Muscle layer of colon (tissue), 2 donors: ENCODE measurements around the gene ISL1.

ENCODE experiments used
- H3K27ac ChIP-seq: one replicate; pipeline ENCODE4 v1.7.0; 2013; ENCODE audit warnings: low read depth, mild to moderate bottlenecking, low read length, moderate library complexity
- H3K27me3 ChIP-seq, 2 donors: one replicate each; pipeline ENCODE4 v1.7.0; 2013; ENCODE audit warnings: low read length in 2 of 2, mild to moderate bottlenecking in 2 of 2; ENCODE audit not compliant: insufficient read depth in 2 of 2, control insufficient read depth in 1 of 2
- H3K36me3 ChIP-seq: one replicate; pipeline ENCODE4 v1.7.0; 2013; ENCODE audit warnings: mild to moderate bottlenecking, low read length; ENCODE audit not compliant: insufficient read depth
- H3K4me1 ChIP-seq: one replicate; pipeline ENCODE4 v1.7.0; 2013; ENCODE audit warnings: mild to moderate bottlenecking, low read length; ENCODE audit not compliant: insufficient read depth
- H3K4me3 ChIP-seq, 2 donors: one replicate each; pipeline ENCODE4 v1.7.0; 2013; ENCODE audit warnings: low read length in 2 of 2, low read depth in 1 of 2, mild to moderate bottlenecking in 1 of 2, moderate library complexity in 1 of 2
- H3K9ac ChIP-seq: one replicate; pipeline ENCODE4 v1.7.0; 2013; ENCODE audit warnings: low read length
- H3K9me3 ChIP-seq: one replicate; pipeline ENCODE4 v1.7.0; 2013; ENCODE audit warnings: mild to moderate bottlenecking, low read length
- donor health status: abdominal sarcoma.
- donor health status: Adenocarcinoma of cecum.

The ISL1 gene

DNA sequence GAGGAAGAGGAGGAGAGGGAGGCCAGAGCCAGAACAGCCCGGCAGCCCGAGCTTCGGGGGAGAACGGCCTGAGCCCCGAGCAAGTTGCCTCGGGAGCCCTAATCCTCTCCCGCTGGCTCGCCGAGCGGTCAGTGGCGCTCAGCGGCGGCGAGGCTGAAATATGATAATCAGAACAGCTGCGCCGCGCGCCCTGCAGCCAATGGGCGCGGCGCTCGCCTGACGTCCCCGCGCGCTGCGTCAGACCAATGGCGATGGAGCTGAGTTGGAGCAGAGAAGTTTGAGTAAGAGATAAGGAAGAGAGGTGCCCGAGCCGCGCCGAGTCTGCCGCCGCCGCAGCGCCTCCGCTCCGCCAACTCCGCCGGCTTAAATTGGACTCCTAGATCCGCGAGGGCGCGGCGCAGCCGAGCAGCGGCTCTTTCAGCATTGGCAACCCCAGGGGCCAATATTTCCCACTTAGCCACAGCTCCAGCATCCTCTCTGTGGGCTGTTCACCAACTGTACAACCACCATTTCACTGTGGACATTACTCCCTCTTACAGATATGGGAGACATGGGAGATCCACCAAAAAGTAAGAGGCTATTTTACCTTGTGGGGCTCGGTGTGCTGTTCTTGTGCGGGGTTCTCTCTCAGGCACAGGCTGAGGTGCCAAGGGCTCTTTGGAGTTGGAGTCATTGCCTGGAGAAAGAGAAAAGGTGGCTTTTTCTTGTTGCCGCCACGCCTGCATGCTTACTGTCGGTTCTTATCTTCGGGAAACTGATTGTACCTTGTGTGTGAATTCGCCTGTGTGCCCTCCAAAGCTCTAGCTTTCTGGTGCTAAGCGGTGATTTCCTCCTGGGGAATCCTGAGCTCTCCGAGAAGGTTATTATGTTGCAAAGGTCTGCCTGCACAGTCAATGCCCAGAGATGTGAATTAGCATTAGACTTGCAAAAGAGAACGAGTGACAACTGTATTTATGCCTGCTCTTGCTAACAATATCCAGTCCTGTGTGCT is at the start of gene ISL1:
Gene ISL1, plus strand, starts transcription at position 318 of the 991 bp plus-strand sequence. Its CDS starts 224 bp downstream, at position 542.
- peaks cover 5% of the 10 kb centered on the region for H3K9me3 ChIP-seq
- peaks cover 73 to 81% of the 10 kb centered on the region in 2 donors for H3K27me3 ChIP-seq
- no peaks in the 10 kb centered on the region for H3K36me3 ChIP-seq
- H3K4me1 ChIP-seq: peaks cover 10% of the 10 kb centered on the region
- no peak within 1 kb of the TSS for H3K9ac ChIP-seq
- no peak within 1 kb of the TSS for H3K27ac ChIP-seq
- peak within 1 kb of the TSS; percentile 41 to 44 for H3K4me3 ChIP-seq

DNA sequence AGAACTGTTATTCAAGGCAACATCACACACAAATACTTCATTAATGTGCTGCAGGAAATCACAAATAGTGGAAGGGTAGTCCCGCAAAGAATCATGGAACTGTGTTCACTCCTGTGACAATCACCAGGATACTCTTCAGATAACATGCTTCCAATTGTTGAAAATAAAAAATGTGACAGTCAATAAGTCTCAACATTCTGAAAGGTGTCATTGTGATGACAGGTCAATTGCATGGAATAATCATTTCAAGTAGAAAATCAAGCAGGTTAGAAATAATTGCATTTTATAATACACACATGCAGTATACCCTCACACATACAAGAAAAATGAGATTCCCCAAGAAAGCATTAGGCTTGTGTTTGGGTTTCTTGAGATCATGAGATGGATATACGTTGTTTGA is 46.4 kb upstream of the ISL1 start:
- no peaks in the 10 kb centered on the region for H3K4me1 ChIP-seq
- H3K9me3 ChIP-seq: no peaks in the 10 kb centered on the region
- H3K36me3 ChIP-seq: no peaks in the 10 kb centered on the region
- no peak overlapping the region for H3K9ac ChIP-seq
- no peak overlapping the region for H3K27ac ChIP-seq
- H3K27me3 ChIP-seq: no peaks in the 10 kb centered on the region
- H3K4me3 ChIP-seq: no peak overlapping the region

DNA sequence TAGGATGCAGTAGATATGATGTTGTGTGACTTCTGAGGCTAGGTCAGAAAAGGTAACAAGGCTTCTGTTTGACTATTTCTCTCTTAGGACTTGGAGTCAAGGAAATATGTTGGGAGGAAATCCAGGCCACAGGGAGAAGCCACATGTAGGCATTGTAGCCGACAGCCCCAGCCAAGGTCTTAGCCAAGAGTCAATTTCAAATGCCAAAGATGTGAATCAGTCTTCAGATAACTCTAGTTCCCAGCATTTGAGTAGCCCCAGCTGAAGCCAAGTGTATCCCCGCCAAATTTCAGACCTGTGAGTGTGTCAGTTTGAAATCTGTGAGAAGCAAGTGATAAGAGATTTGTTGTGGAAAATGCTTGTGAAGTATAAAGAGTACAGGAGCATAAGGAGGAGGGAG is 38.1 kb upstream of the ISL1 start:
- no peaks in the 10 kb centered on the region for H3K9me3 ChIP-seq
- H3K9ac ChIP-seq: no peak overlapping the region
- no peaks in the 10 kb centered on the region for H3K27me3 ChIP-seq
- H3K36me3 ChIP-seq: no peaks in the 10 kb centered on the region
- H3K4me1 ChIP-seq: no peaks in the 10 kb centered on the region
- no peak overlapping the region for H3K4me3 ChIP-seq
- H3K27ac ChIP-seq: no peak overlapping the region

DNA sequence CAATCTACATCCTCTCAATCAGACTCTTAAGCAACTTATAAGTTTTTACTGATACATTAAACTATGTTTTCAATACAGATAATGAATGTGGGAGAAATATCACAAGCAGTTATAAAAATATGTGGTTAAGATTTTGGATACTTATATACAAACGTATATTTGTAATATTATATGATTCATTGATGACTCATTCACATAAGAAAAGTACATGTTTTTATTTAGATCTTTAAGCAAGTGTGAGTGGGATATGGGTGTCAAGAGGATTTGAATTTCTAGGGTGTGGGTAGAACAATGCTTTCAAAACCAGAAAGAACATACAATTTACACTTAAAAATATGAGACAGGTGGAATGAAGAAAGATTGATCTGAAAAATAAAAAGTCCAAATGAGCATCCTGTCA is 36.1 kb upstream of the ISL1 start:
- Histone ChIP-seq H3K27ac (no peak overlapping the region), H3K4me1 (no peaks in the 10 kb centered on the region), H3K36me3 (no peaks in the 10 kb centered on the region), H3K9me3 (no peaks in the 10 kb centered on the region), H3K9ac (no peak overlapping the region), H3K27me3 (no peaks in the 10 kb centered on the region), H3K4me3 (no peak overlapping the region)

DNA sequence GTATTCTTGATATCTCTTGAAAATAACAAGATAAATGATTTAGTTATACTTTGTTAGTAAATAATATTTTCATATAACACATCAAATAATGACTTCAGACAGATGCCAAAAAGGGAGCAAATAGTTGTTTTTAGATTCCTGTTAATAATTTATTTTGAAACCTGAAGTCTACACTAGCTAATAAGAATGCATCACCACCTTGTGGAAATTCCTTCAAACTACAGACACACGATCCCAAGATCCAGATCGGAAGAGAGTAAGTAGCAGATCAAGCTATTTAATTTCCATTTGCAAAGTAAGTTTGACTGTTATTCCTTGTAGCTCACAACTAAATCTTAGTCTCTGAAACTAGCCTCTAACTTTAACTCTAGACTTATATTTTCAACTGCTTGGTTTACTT is 35.5 kb upstream of the ISL1 start:
- Histone ChIP-seq H3K27me3 (no peaks in the 10 kb centered on the region), H3K36me3 (no peaks in the 10 kb centered on the region), H3K9ac (no peak overlapping the region), H3K9me3 (no peaks in the 10 kb centered on the region), H3K27ac (no peak overlapping the region), H3K4me1 (no peaks in the 10 kb centered on the region), H3K4me3 (no peak overlapping the region)

DNA sequence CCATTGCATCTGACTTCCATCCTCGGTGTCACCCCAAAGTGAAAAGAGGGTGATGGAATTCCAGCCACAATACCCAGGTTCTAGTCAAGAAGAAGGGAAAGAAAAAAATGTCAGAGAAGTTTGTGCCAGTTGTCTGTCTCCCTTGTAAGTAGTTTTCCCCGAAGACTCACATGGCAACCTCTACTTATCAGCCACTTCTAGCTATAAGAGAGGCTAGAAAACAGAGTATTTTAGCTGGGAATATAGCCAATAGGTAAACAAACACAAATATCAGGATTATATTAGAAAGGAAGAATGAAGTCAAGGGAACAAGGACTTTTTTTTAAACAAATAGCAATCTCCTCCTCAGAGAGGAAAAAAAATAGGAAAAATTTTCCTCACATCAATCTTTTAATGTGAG is 12.2 kb upstream of the ISL1 start:
- H3K27ac ChIP-seq: no peak overlapping the region
- no peaks in the 10 kb centered on the region for H3K36me3 ChIP-seq
- no peak overlapping the region for H3K4me3 ChIP-seq
- no peaks in the 10 kb centered on the region for H3K9me3 ChIP-seq
- no peak overlapping the region for H3K9ac ChIP-seq
- no peaks in the 10 kb centered on the region for H3K4me1 ChIP-seq
- H3K27me3 ChIP-seq: no peaks in the 10 kb centered on the region

DNA sequence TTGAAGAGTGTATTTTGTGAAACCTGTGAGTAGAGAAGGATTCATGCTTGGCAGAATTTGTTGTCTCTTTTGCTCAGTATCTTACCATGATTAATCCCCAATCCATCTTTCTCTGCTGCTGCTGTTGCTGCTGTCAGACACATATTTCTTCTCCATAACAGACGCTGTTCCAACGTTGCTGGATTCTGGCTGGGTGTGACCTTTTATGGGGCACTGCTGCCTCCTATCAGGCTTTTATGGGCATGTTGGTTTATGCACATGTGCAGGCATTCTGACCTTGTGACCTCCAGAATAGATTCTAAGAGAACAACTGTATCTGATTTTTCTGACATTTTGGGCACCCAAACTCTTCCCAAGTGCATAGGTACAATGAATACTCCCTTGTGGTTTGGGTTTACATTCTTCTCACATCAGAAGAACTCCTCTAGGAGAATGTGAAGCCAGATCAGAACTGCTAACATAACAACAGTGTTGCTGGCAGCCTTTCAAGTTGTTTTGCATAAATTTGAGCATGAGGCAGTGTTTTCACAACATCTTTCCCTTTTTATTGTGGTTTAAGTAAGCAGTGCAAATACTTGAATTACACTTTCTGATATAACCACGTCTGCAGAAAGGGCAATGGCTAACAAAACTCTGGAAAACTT is 9.2 kb upstream of the ISL1 start:
- H3K27ac ChIP-seq: no peak overlapping the region
- H3K4me3 ChIP-seq: no peak overlapping the region

DNA sequence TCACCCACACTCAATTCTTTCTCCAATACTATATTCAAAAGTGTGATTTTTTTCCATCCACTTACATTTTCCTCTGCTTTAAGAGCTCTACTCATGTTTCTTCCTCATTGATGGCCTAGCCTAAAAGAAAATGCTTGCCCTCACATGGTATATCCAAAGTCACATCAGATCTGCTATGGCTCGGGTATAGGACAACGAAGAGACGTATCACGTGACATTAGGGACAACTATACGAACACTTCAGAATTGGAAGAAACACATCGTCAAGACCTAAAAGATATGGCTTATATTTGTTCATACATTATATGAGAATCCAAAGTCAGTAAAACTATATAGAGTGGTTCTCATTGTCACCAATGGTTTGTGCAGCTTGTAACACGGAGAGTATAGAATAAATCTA is 8.2 kb upstream of the ISL1 start:
- Histone ChIP-seq H3K9me3 (peaks cover 5% of the 10 kb centered on the region), H3K27ac (no peak overlapping the region), H3K4me3 (no peak overlapping the region), H3K27me3 (peaks cover 23 to 27% of the 10 kb centered on the region in 2 donors), H3K4me1 (peaks cover 12% of the 10 kb centered on the region), H3K9ac (no peak overlapping the region), H3K36me3 (no peaks in the 10 kb centered on the region)

More for the DNA sequence above, 9.2 kb upstream of the ISL1 start:
- H3K27me3 ChIP-seq: peaks cover 16 to 20% of the 10 kb centered on the region in 2 donors
- H3K9me3 ChIP-seq: no peaks in the 10 kb centered on the region
- H3K9ac ChIP-seq: no peak overlapping the region
- H3K36me3 ChIP-seq: no peaks in the 10 kb centered on the region
- peaks cover 8% of the 10 kb centered on the region for H3K4me1 ChIP-seq

DNA sequence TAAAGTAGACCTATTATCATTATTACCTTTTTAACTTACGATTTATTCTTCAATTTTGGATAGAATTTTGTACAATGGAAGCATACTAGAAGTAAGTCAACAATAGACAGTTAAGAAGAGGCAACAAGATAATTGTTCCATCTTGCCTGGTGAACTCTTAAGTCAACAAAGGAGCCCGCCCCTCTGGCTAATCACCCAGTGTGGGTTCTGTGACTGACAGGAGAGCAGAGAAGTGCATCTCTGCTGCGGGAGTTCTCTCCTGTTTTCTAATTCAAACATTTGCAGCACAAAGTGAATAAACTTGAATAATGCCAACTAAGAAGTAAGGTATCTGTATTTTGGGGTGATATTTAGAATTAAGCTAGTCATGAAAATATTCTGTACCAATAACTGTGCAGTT is 6.7 kb upstream of the ISL1 start:
- Histone ChIP-seq H3K36me3 (no peaks in the 10 kb centered on the region), H3K9me3 (peaks cover 5% of the 10 kb centered on the region), H3K4me1 (peaks cover 12% of the 10 kb centered on the region), H3K9ac (no peak overlapping the region), H3K27me3 (peaks cover 36 to 37% of the 10 kb centered on the region in 2 donors), H3K27ac (no peak overlapping the region), H3K4me3 (no peak overlapping the region)

DNA sequence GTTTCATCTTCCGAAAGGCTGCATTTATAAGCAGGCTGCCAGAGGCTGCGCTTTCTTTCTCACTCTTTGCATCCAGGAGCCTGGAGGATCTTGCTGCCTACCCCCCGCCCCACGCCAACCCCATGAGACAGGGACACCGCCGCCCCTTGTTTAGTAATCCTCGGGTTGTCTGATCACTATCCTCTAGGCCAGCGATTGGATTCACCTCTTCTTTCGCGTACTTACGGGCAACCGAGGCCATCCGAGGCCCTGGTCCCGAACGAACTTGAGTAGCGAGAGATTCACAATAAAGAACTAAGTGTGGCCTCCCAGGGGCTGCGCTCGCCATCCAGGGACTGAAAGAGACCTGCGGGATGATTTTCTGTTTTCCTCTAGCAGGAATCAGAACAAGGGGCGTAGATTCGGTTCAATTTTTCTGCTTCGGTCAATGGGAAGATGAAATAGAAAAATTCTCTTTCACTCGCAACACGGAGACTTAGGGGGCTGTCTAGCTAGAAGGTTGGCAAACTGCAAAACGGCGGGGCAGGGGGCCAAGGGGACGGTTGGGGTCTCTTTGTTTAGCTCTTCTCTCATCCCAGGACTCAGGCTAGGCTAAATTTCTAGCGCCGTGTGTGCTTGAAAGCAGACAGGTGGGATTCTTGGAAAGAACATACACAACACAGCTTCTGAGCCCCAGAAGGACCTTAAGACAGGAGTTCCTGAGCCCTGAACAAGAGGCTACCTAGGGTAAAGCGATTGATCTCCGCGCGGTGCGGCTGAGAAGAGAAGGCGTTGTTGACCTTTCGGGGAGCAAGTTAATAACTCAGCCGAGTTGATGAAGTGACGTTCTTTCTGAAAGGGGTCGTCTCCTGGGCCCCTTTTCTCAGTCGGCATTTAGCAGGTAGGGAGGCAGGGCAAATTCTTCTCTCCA is 5.8 kb upstream of the ISL1 start:
- Histone ChIP-seq H3K27ac (no peak overlapping the region), H3K9ac (no peak overlapping the region), H3K9me3 (peaks cover 5% of the 10 kb centered on the region), H3K4me1 (peaks cover 12% of the 10 kb centered on the region), H3K27me3 (peaks cover 44 to 45% of the 10 kb centered on the region in 2 donors), H3K4me3 (no peak overlapping the region), H3K36me3 (no peaks in the 10 kb centered on the region)

DNA sequence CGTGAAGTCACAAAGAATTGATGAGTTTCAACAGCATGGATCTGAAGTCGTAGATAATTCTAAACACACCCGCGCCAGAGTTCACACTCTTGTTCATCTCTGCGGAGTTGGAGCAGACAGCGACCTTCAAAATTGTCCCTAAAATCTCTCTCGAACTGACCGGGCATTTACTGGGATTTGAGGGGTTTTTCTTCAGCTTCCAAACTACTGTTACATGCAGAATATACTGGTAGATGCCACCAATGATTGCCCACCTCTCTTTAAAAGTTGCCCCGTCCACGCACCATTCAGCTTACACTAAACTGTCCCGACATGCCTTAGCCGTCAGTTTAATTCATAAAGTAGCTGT is 5.2 kb upstream of the ISL1 start:
- H3K4me3 ChIP-seq: peak overlapping the region in 1 of 2 donors; percentile 1
- H3K27ac ChIP-seq: no peak overlapping the region
- H3K9ac ChIP-seq: no peak overlapping the region
- peaks cover 12% of the 10 kb centered on the region for H3K4me1 ChIP-seq
- H3K27me3 ChIP-seq: peaks cover 46 to 52% of the 10 kb centered on the region in 2 donors
- H3K36me3 ChIP-seq: no peaks in the 10 kb centered on the region
- H3K9me3 ChIP-seq: peaks cover 5% of the 10 kb centered on the region
